ENCODE measurements around the gene LGALS9.
"Not testable (repeated sequence)": the region's sequence is repeated elsewhere in the genome, so short reads cannot be mapped to it uniquely, and the experiment has no call there.

The LGALS9 gene

GRCh38 chr17:27655525-27656111, 24.6 kb downstream of the LGALS9 start:
- DNase-seq, result not testable (repeated sequence)

- not testable (repeated sequence) for DNase-seq
Observed at GRCh38 chr17:27656620-27657019, 25.6 kb downstream of the LGALS9 start.

GRCh38 chr17:27657620-27658019, 26.6 kb downstream of the LGALS9 start:
- no peak for DNase-seq

GRCh38 chr17:27659683-27660082, 28.7 kb downstream of the LGALS9 start:
- DNase-seq, result no peak

DNA sequence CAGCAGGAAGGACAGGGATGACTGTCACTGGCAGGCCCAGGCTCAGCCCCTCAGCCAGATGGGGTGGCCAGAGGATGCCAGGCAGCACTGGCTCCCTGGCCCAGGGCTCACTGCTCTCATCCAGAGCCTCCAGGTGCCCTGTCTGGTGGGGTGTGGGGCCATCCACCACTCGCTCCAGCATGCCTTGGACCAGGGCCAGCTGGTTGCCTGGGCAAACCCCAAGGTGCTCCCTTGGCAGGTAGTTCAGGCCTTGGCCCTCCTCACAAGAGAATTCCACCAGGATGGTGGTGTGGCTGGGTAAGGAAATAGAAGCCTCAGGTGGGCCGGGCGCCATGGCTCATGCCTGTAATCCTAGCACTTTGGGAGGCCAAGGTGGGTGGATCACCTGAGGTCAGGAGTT, 29.4 kb downstream of the LGALS9 start:
- no peak for DNase-seq

DNA sequence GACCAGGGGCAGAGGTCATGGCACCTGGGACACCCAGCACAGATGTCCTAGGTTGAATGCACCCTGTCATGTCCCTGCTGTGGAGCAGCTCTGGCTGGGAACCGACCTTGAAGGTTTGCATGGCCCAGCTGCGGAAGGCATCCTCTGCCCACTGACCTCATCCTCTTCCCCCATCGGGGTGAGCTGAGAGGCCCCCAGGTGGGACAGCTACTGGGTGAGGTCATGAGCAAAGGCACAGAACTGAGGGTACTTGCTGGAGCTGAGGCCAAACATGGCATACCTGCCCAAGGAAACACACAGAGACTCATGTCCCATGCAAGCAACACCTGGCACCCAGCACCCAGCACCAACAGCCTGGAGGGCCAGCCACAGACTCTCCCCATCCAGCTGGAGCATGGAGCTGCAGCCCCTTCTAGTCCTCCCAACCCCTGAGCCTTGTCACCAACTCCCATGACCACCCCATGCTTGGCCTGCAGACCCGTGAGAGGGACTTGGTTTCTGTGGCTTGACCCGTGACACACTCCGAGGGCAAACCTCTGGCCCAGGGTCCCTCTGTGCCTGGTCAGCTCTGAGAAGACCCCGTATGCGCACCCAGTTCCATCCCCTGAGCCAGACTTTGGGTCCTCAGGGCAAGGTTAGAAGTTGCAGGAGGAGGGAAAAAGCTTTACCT, 33.1 kb downstream of the LGALS9 start:
- no peak for DNase-seq

DNA sequence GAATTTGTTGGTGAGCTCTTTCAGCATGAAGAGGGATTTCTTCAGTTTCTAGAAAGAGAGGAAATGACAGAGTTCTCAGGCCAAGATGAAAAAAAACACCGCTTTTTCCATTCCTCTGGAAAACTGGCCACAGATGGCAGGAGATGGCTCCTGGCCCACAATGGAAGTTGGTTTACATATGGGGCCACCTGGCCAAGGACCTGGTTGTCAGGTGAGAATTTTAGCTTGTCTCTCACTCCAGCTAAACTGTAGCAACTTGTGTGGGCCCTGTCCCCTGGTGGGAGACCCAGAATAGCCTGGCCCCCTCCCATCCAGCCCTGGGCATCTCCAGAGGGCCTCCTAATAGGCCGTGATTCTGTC, 33.6 kb downstream of the LGALS9 start:
- no peak for DNase-seq

- no peak for DNase-seq
Observed at GRCh38 chr17:27665549-27665948, 34.6 kb downstream of the LGALS9 start.

DNA sequence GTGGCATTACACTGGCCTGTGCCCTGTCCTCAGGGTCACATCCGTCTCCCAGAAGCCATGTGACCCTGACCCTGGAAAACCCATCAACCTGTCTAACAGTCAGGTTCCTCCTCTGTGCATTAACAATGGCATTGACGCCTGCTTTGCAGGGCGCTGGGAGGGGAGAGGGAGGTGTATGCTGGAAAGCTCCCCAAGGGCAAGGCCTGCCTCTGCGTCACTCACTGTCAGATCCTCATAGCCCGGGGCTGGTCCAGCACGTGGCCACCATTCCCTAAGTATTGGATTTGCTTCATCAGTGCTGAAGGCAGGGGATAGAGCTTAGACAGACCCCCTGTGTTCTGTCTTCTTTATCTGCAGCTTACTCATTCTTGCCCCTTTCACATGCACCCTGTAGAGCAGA, 35.3 kb downstream of the LGALS9 start:
- not testable (repeated sequence) for DNase-seq

- DNase-seq, result no peak
Observed at GRCh38 chr17:27666831-27667560, 36.0 kb downstream of the LGALS9 start.

- DNase-seq, result no peak
Observed at GRCh38 chr17:27667656-27668487, 36.9 kb downstream of the LGALS9 start.

DNA sequence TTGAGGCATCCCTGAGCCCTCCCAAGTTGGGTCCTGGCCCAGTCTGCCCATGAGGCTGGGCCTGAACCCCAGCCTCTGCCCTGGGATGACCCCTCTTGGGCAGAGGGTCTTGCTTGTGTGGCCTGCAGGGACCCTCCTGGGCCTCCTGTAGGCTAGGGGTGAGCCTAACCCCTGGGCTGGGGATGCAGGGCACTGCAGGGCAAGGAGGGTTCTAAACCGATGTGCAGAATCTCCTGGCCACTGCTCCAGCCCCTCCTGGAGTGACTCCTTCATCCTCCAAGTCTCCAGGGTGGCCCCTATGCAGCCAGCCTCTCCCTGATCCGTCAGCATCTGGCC, 37.5 kb downstream of the LGALS9 start:
- DNase-seq, result no peak

GRCh38 chr17:27669136-27669535, 38.1 kb downstream of the LGALS9 start:
- DNase-seq, result no peak

DNA sequence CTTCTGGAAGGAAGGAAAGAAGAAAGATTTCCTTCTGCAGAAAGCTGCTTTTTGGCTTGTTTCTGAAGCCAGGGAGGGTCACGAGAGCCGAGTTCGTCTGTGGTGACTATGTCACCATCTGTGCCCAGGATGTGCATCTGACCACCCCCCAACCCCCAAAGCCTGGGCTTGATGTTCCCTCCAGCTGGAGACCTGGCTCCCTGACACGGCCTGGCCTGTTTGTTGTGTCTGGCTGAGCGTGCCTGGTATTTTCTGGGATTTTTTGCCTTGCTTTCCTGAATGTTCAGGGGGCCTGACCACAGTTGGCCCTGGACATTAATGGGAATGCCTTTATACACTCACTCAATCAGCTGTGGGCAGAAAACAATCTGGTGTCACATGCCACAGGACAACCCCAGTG, 38.9 kb downstream of the LGALS9 start:
- DNase-seq, result no peak

DNA sequence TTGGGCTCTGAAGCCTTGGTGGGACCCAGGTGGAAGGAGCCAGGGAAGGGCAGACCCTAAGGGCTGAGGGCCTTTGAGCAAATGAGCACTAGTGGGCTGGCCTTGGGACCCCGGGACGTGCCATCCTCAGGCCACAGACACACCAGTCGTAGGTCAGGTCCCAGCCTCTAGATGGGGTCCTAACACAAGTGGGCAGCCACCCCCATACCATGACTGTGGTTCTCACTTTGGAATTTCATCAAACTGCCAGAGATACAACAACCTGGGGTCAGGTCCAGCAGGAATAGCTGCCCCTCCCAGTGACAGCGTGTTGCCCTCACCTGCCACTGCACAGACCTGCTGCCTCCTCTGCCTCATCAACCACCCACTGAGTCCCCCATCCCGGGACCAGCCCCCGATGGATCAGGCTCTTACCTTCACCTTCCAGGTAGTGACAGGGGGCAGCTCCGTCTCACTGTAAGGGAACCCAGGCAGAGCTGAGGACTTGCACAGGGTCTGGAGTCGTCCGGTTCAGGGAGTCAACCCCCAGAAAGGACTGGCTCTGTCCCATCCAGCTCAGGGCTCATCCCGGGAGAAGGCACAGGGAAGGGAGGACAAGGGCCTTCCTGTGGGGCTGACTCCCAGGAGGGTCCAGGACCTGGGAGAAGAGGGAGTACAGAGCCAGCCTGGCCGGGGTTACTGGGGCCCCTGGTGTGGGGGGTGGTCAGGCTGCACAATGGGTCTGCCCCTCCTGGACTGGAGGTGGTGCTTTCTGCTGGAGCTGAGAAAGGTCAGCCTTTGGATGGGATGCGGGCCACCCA, 40.0 kb downstream of the LGALS9 start:
- DNase-seq, result no peak

GRCh38 chr17:27671591-27671910, 40.6 kb downstream of the LGALS9 start:
- no peak for DNase-seq

GRCh38 chr17:27671977-27672480, 41.0 kb downstream of the LGALS9 start:
- not testable (repeated sequence) for DNase-seq

DNA sequence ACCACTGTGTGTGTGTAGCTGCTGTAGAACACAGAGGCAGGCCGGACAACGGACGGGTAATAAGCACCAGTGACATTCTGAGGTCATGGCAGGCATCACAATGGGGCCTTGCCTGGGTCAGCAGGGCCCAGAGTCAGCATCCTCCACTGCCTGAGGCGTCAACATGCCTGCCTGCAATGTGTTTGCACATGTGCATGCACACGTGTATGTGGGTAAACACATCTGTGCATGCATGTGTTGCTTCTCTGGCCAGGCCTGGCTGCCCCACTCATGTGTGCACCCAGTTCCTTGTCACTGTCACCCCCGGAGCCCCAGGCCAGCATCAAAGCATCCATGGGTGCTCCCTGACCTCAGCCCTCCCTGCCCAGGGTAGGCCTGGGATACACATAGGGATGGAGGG, 43.3 kb downstream of the LGALS9 start:
- no peak for DNase-seq

DNA sequence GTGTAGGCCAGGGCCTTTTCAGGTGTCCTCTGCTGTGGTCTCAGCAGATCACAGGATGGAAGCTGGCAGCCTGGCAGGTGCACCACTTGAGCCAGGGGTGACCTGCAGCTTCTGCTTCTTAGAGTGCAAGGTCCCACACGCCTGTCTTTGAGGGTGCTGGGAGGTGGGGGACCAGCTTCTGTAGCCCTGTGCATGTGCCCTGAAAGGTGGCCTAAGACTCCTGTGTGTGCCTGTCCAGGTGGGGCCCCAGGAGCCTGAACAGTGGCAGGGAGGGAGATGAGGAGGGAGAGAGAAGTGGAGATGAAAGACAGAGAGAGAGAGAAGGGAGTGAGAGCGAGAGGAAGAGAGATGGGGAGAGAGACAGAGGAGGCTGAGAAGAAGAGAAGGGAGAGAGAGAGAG, 46.2 kb downstream of the LGALS9 start:
- no peak for DNase-seq

DNA sequence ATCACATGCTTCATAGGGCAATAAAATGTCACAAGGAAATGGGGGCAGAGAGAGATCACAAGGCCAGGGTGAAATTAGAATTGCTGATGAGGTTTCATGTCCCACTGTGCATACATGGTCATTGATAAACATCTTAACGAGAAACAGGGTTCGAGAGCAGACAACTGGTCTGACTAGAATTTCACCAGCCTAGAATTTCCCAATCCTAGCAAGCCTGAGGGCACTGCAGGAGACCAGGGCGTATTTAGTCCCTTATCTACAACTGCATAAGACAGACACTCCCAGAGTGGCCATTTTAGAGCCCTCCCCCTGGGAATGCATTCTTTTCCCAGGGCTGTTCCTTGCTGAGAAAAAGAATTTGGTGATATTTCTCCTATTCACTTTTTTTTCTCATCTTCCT, 55.3 kb downstream of the LGALS9 start:
- not testable (repeated sequence) for DNase-seq

DNA sequence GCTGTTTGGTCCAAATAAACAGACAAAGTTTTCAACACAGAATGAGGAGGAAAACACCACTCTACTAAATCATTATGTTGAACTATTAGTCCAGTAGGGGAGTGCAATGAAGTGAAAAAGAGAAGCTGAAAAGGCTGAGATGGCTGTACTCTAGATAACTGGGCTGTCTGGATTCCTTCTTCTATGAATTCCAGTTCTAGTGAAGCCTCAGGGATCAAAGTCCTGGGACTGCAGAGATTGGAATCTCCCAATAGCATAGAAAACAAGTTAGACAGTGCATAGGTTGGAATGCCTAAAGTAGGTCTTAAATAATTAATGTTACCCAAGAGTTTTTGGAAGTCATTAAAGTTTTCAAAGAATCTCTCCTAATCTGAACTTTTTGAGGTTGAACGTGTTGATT, 59.9 kb downstream of the LGALS9 start:
- no peak for DNase-seq

DNA sequence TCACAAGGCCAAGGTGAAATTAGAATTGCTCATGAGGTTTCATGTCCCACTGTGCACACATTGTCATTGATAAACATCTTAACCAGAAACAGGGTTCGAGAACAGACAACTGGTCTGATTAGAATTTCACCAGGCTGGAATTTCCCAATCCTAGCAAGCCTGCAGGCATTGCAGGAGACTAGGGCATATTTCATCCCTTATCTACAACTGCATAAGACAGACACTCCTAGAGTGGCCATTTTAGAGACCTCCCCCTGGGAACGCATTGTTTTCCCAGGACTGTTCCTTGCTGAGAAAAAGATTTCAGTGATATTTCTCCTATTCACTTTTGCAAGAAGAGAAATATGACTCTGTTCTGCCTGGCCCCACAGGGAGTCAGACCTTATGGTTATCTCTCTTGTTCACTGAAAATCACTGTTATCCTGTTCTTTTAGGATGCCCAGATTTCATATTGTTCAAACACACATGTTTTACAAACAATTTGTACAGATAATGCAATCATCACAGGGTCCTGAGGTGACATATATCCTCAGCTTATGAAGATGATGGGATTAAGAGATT, 64.3 kb downstream of the LGALS9 start:
- DNase-seq, result not testable (repeated sequence)

All from NCI-H146 (cell line).